HL-60 (cell line): ENCODE measurements around the gene SARDH.

Experiments used
- GABPA ChIP-seq: IDR thresholded peaks from 2 replicates; pipeline ENCODE4 v1.6.1; 2012; ENCODE audit warnings: low read depth
- POLR2AphosphoS5 ChIP-seq: IDR thresholded peaks from 2 replicates; pipeline ENCODE4 v1.6.1; 2012; ENCODE audit warnings: low read depth
- TF ChIP-seq, protein P1 (sequence below): IDR thresholded peaks from one replicate; pipeline ENCODE4 v1.5.1; 2011; ENCODE audit warnings: low read length, control low read depth, inconsistent platforms; ENCODE audit not compliant: insufficient read depth

DNA sequence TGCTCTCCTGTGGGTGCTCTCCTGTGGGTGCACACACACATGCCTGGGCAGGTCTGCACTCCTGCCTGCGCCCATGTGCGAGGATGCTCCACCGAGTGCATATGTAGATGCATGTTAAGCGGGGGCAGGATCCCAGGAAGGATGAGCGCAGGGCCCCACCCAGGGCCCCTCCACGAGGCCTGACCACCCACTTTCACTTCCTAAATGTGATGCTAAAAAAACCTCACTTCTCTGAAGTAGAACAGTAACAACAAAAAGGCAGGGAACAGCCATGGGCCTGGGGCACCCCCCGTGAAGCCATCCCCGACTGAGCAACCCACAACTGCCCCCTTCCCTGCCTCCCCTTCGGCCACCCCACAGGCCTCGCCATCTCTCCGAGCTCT is 48.2 kb upstream of the SARDH start:
- TF ChIP-seq POLR2AphosphoS5 = no peak
- TF ChIP-seq, protein P1, sequence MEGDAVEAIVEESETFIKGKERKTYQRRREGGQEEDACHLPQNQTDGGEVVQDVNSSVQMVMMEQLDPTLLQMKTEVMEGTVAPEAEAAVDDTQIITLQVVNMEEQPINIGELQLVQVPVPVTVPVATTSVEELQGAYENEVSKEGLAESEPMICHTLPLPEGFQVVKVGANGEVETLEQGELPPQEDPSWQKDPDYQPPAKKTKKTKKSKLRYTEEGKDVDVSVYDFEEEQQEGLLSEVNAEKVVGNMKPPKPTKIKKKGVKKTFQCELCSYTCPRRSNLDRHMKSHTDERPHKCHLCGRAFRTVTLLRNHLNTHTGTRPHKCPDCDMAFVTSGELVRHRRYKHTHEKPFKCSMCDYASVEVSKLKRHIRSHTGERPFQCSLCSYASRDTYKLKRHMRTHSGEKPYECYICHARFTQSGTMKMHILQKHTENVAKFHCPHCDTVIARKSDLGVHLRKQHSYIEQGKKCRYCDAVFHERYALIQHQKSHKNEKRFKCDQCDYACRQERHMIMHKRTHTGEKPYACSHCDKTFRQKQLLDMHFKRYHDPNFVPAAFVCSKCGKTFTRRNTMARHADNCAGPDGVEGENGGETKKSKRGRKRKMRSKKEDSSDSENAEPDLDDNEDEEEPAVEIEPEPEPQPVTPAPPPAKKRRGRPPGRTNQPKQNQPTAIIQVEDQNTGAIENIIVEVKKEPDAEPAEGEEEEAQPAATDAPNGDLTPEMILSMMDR = no peak
- no peak for TF ChIP-seq GABPA
